T-cell (primary cell): Measurements from ENCODE around the gene PLEK. TPM values are rescaled to one million over a fixed set of nuclear protein-coding genes. Genes with fewer than 3 reads are reported as not detected.

Experiments
- ATAC-seq, 4 experiments: fragments of 200-7000 bp in 3 of 4; fragments of 150-1000 bp in 1 of 4; cut with Tn5 transposase; replicated peaks in 1 of 4; 1 replicate in 3 of 4; 2 replicates in 1 of 4; pipeline ENCODE4 v1.10.0; 2021; ENCODE audit warnings: moderate library complexity in 3 of 4, mild to moderate bottlenecking in 2 of 4, moderate number of reproducible peaks in 1 of 4
- CTCF ChIA-PET, 2 donors: fragments of 300-600 bp; sonication (Branson Sonifier 250); formaldehyde crosslinking; loops; one replicate each; lab custom pipeline; 2022; ENCODE audit warnings: antibody characterized with exemption in 2 of 2; lab: Charles Lee
- POLR2A ChIA-PET, 2 donors: fragments of 300-600 bp; sonication (Branson Sonifier 250); formaldehyde crosslinking; loops; one replicate each; lab custom pipeline; 2022; ENCODE audit warnings: antibody characterized with exemption in 2 of 2; lab: Charles Lee
- DNase-seq, 35 experiments: peaks; one replicate each; pipeline versions ENCODE4 v3.0.0 to v3.0.0-alpha.2; 2013 to 2023
- H3K27ac ChIP-seq: one replicate; pipeline ENCODE4 v1.5.1; 2013; ENCODE audit warnings: low read length
- H3K27me3 ChIP-seq, 2 experiments: replicated peaks in 1 of 2; 1 replicate in 1 of 2; 2 replicates in 1 of 2; pipeline versions ENCODE4 v1.6.1 to v1.7.0; 2013; ENCODE audit warnings: low read length in 1 of 2, mixed read lengths in 1 of 2; ENCODE audit not compliant: control insufficient read depth in 2 of 2, insufficient read depth in 2 of 2; ENCODE audit errors: extremely low read depth in 1 of 2
- H3K36me3 ChIP-seq, 2 donors: 1 replicate in 1 of 2; 2 replicates in 1 of 2; pipeline versions ENCODE4 v1.6.1 to v1.7.0; 2013; ENCODE audit warnings: low read length in 1 of 2; ENCODE audit not compliant: control insufficient read depth in 2 of 2, insufficient read depth in 1 of 2; ENCODE audit errors: extremely low read depth in 1 of 2
- H3K4me1 ChIP-seq, 2 experiments: 1 replicate in 1 of 2; 2 replicates in 1 of 2; pipeline versions ENCODE4 v1.6.1 to v1.7.0; 2013; ENCODE audit warnings: low read length in 2 of 2, mixed read lengths in 1 of 2; ENCODE audit not compliant: insufficient read depth in 2 of 2, control insufficient read depth in 1 of 2; ENCODE audit errors: extremely low read depth in 1 of 2
- H3K4me3 ChIP-seq, 2 donors: 1 replicate in 1 of 2; 2 replicates in 1 of 2; pipeline versions ENCODE4 v1.5.1 to v1.7.0; 2013; ENCODE audit warnings: mild to moderate bottlenecking in 2 of 2, low read length in 1 of 2, moderate library complexity in 1 of 2; ENCODE audit not compliant: control insufficient read depth in 1 of 2; ENCODE audit errors: extremely low read depth in 1 of 2
- H3K9me3 ChIP-seq: 2 replicates; pipeline ENCODE4 v1.7.0; 2013
- H3K27ac Mint-ChIP-seq, 2 donors: one replicate each; pipeline ENCODE4 v1.8.0; 2020 to 2021; ENCODE audit warnings: mild to moderate bottlenecking in 2 of 2, mixed read lengths in 2 of 2
- H3K27me3 Mint-ChIP-seq, 2 donors: one replicate each; pipeline ENCODE4 v1.8.0; 2021 to 2022; ENCODE audit warnings: mixed read lengths in 2 of 2
- H3K36me3 Mint-ChIP-seq: one replicate; pipeline ENCODE4 v1.8.0; 2021; ENCODE audit warnings: mixed read lengths
- H3K4me1 Mint-ChIP-seq, 3 donors: one replicate each; pipeline ENCODE4 v1.8.0; 2020 to 2022; ENCODE audit warnings: mixed read lengths in 3 of 3, mild to moderate bottlenecking in 1 of 3
- H3K4me3 Mint-ChIP-seq, 3 donors: one replicate each; pipeline ENCODE4 v1.8.0; 2020 to 2022; ENCODE audit warnings: mild to moderate bottlenecking in 3 of 3, mixed read lengths in 3 of 3, moderate library complexity in 3 of 3
- H3K9me3 Mint-ChIP-seq, 3 donors: one replicate each; pipeline ENCODE4 v1.8.0; 2020 to 2022; ENCODE audit warnings: mixed read lengths in 3 of 3
- WGBS: methylation state at CpG from one replicate; pipeline ENCODE4 v1.1.5; 2013; ENCODE audit warnings: missing lambda C conversion rate; ENCODE audit not compliant: insufficient coverage; 5-methylcytosine and 5-hydroxymethylcytosine counted together
- total RNA-seq, 35 experiments: library from RNA in 6 of 35; stranded (reverse) in 6 of 35; fragments of 120-200 nt in 1 of 35; gene quantifications; one replicate each; pipeline versions ENCODE4 v1.2.1 to v1.2.4 and lab custom pipeline; 2013 to 2026

The PLEK gene
- total RNA-seq, 5 donors from 2014 or later (not counting 1 experiment from before 2014, with no cell fraction given): 5.1 to 28.4 (median 13.6) TPM

DNA sequence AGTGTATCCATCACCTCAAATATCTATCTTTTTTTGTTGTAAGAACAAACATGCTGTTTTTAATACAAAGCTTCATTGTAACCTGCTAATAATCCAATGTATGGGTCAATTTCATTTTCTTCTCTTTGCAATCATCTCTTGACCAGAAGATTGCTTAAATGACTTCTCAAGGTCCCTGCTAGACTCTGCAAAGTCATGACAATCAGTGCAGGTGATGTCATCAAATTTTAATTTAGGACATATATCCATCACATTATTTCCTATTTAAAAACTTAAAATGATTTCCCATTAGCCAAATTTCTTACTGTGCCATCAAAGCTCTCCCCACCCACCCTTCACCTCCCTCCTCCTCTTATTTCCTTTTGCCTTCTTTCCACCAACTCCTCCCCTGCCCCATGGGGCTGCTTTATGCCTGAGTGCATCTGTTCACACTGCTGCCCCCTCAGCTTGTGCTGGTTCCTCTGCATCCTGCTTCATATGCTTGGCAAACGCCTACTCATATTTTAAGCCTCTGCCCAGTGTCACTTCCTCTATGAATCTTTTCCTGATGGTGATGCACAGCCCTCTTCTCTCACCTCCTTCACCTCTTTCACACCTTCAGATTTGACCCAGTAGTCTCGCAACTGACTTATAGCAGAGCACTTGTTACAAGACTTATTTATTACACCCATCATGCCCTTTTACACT, 20.3 kb downstream of the PLEK start:
- peak; percentile 40 to 72 (median 55) for ATAC-seq
- Mint-ChIP-seq H3K27me3 (no peaks in the 10 kb centered on the region), H3K36me3 (no peaks in the 10 kb centered on the region), H3K4me1 (peaks cover 31 to 63% (median 35%) of the 10 kb centered on the region in 3 donors), H3K27ac (peak overlapping the region in 1 of 2 donors; percentile 40), H3K9me3 (no peaks in the 10 kb centered on the region), H3K4me3 (no peak overlapping the region)
- no peak overlapping the region for H3K4me3 ChIP-seq
- ChIA-PET CTCF (no interaction called here), POLR2A (no interaction called here)
- H3K36me3 ChIP-seq: peaks cover 0 to 63% of the 10 kb centered on the region in 2 donors
- WGBS: 13% methylated on average over 1 of the region's 2 CpGs
- peaks cover 0 to 3% of the 10 kb centered on the region in 2 experiments for H3K27me3 ChIP-seq
- peak in 10 of 35 experiments; percentile 10 to 64 (median 25) for DNase-seq
- no peaks in the 10 kb centered on the region for H3K9me3 ChIP-seq
- H3K4me1 ChIP-seq: peaks cover 3 to 80% of the 10 kb centered on the region in 2 experiments
- H3K27ac ChIP-seq: peak overlapping the region; percentile 56

DNA sequence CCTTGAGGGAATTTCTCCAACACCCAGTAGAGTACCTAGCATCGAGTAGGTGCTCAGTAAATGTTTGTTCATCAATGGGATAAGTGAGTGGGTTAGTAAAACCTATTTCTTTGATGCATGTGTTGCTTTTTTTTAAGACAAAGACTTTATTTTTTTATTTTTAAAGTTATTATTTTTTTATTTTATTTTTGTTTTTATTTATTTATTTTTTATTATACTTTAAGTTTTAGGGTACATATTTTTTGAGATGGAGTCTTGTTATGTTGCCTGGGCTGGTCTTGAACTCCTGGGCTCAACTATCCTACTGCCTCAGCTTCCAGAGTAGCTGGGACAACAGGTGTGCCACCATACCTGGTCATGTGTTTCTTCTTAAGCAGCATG, 20.8 kb downstream of the PLEK start:
- H3K27ac Mint-ChIP-seq: peak overlapping the region in 1 of 2 donors; percentile 40
- ATAC-seq (no peak), DNase-seq (no peak)
- no peak overlapping the region for H3K4me3 ChIP-seq
- peaks cover 0 to 59% of the 10 kb centered on the region in 2 donors for H3K36me3 ChIP-seq
- no peaks in the 10 kb centered on the region for H3K9me3 ChIP-seq
- H3K4me3 Mint-ChIP-seq: no peak overlapping the region
- no peaks in the 10 kb centered on the region for H3K27me3 ChIP-seq
- ChIA-PET POLR2A (no interaction called here), CTCF (interaction anchor here in 1 of 2 donors (1.1 kb wide), 1 partner anchor 56 kb away, joined by 3 read pairs; no protein-coding TSS in a partner anchor)
- peaks cover 30 to 61% (median 35%) of the 10 kb centered on the region in 3 donors for H3K4me1 Mint-ChIP-seq
- no peaks in the 10 kb centered on the region for H3K27me3 Mint-ChIP-seq
- peaks cover 3 to 75% of the 10 kb centered on the region in 2 experiments for H3K4me1 ChIP-seq
- H3K27ac ChIP-seq: peak overlapping the region; percentile 56
- H3K9me3 Mint-ChIP-seq: no peaks in the 10 kb centered on the region
- WGBS: no CpG with 5 or more reads among the region's 1 CpG
- H3K36me3 Mint-ChIP-seq: peaks cover under 1% of the 10 kb centered on the region

DNA sequence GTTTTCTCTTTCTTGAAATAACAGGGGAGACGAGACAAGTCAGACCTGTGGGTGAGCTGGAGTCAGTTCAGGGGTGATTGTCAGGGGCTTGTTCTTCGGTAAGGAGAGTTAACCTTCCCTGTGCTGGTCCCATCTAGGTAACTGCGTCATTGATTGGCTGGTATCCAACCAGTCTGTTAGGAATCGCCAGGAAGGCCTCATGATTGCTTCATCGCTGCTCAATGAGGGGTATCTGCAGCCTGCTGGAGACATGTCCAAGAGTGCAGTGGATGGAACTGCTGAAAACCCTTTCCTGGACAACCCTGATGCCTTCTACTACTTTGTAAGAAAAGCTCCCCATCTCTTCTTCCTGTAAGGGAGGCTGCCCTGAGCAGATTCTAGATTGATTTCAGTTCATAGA, 21.3 kb downstream of the PLEK start:
- ChIA-PET CTCF (interaction anchor here in 1 of 2 donors (1.1 kb wide), 1 partner anchor 55 kb away, joined by 3 read pairs; no protein-coding TSS in a partner anchor), POLR2A (no interaction called here)
- H3K27ac Mint-ChIP-seq: peak overlapping the region in 1 of 2 donors; percentile 29
- peaks cover 0 to 58% of the 10 kb centered on the region in 2 donors for H3K36me3 ChIP-seq
- H3K27me3 ChIP-seq: no peaks in the 10 kb centered on the region
- H3K4me1 ChIP-seq: peaks cover 3 to 70% of the 10 kb centered on the region in 2 experiments
- H3K9me3 Mint-ChIP-seq: no peaks in the 10 kb centered on the region
- H3K27me3 Mint-ChIP-seq: no peaks in the 10 kb centered on the region
- H3K27ac ChIP-seq: peak overlapping the region; percentile 56
- no peaks in the 10 kb centered on the region for H3K9me3 ChIP-seq
- H3K4me1 Mint-ChIP-seq: peaks cover 29 to 63% (median 35%) of the 10 kb centered on the region in 3 donors
- 100% methylated on average over 3 of the region's 5 CpGs for WGBS
- H3K4me3 ChIP-seq: no peak overlapping the region
- no peak overlapping the region for H3K4me3 Mint-ChIP-seq
- ATAC-seq (no peak), DNase-seq (no peak)
- H3K36me3 Mint-ChIP-seq: peaks cover 5% of the 10 kb centered on the region

GRCh38 chr2:68387408-68388350, 22.6 kb downstream of the PLEK start:
- no peaks in the 10 kb centered on the region for H3K27me3 ChIP-seq
- ChIA-PET POLR2A (interaction anchor here in 1 of 2 donors (0.7 kb wide), 1 partner anchor 177 kb away, joined by 8 read pairs; no protein-coding TSS in a partner anchor), CTCF (no interaction called here)
- H3K9me3 ChIP-seq: no peaks in the 10 kb centered on the region
- H3K36me3 ChIP-seq: peaks cover 0 to 57% of the 10 kb centered on the region in 2 donors
- DNase-seq: peak in 2 of 35 experiments; percentile 10 to 62
- Mint-ChIP-seq H3K27ac (peak overlapping the region; percentile 77 to 89), H3K4me3 (peak overlapping the region in 2 of 3 donors; percentile 6 to 35), H3K36me3 (peaks cover 10% of the 10 kb centered on the region), H3K27me3 (no peaks in the 10 kb centered on the region), H3K9me3 (no peaks in the 10 kb centered on the region), H3K4me1 (peaks cover 29 to 71% (median 35%) of the 10 kb centered on the region in 3 donors)
- peaks cover 3 to 63% of the 10 kb centered on the region in 2 experiments for H3K4me1 ChIP-seq
- no peak overlapping the region for H3K4me3 ChIP-seq
- 53% methylated on average over 3 of the region's 5 CpGs for WGBS
- peak in 3 of 4 experiments; percentile 31 to 80 (median 55) for ATAC-seq
- peak overlapping the region; percentile 84 for H3K27ac ChIP-seq

DNA sequence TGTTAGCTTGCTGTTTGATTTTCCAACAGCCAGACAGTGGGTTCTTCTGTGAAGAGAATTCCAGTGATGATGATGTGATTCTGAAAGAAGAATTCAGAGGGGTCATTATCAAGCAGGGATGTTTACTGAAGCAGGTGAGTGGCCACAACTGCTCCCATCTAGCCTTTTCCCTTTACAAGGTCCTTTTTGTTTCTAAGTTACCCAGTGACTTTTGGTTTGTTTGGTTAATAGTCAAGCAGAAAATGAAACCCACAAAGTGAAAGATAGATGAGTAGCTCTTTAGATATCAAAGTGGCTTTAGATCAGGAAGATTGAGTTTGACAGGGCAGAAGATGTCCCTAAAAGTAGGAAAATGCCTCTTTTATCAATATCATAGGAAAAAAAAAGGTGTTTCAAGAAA, 23.3 kb downstream of the PLEK start:
- Histone ChIP-seq H3K9me3 (no peaks in the 10 kb centered on the region), H3K4me3 (no peak overlapping the region), H3K4me1 (peaks cover 3 to 62% of the 10 kb centered on the region in 2 experiments), H3K36me3 (peaks cover 0 to 61% of the 10 kb centered on the region in 2 donors), H3K27ac (peak overlapping the region; percentile 84), H3K27me3 (no peaks in the 10 kb centered on the region)
- peak overlapping the region; percentile 83 to 89 for H3K27ac Mint-ChIP-seq
- no peaks in the 10 kb centered on the region for H3K9me3 Mint-ChIP-seq
- H3K27me3 Mint-ChIP-seq: no peaks in the 10 kb centered on the region
- H3K4me1 Mint-ChIP-seq: peaks cover 29 to 68% (median 33%) of the 10 kb centered on the region in 3 donors
- H3K4me3 Mint-ChIP-seq: peak overlapping the region in 2 of 3 donors; percentile 6 to 12
- ATAC-seq (no peak), DNase-seq (no peak)
- CTCF ChIA-PET: no interaction called here
- POLR2A ChIA-PET: interaction anchor here in 1 of 2 donors (0.7 kb wide), 1 partner anchor 178 kb away, joined by 8 read pairs; no protein-coding TSS in a partner anchor
- peaks cover 10% of the 10 kb centered on the region for H3K36me3 Mint-ChIP-seq

DNA sequence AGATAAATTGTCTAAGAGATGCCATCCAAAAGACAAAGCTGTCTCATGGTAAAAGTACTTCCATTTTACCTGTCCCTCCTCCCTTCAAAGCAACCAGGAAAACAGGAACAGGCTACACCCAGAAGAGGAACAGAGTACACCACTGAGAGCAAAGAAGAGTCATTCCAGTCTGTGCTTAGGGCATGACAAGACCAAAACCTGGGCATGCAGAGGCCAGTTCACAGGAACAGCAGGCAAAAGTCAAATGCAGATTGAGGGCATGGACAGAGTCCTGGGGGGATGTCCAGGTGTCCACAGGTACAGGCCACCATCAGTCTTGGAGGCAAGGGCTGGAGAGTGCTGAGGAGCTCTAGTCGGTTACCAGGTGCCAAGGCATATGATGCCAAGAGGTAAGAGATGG, 23.7 kb downstream of the PLEK start:
- WGBS: no CpG with 5 or more reads among the region's 1 CpG
- DNase-seq (no peak), ATAC-seq (no peak)
- Mint-ChIP-seq H3K4me3 (peak overlapping the region in 2 of 3 donors; percentile 6 to 12), H3K27me3 (no peaks in the 10 kb centered on the region), H3K9me3 (no peaks in the 10 kb centered on the region), H3K36me3 (peaks cover 11% of the 10 kb centered on the region), H3K4me1 (peaks cover 29 to 64% (median 29%) of the 10 kb centered on the region in 3 donors), H3K27ac (peak overlapping the region; percentile 83 to 89)
- Histone ChIP-seq H3K27me3 (no peaks in the 10 kb centered on the region), H3K36me3 (peaks cover 0 to 61% of the 10 kb centered on the region in 2 donors), H3K4me1 (peaks cover 3 to 58% of the 10 kb centered on the region in 2 experiments), H3K9me3 (no peaks in the 10 kb centered on the region), H3K4me3 (no peak overlapping the region), H3K27ac (peak overlapping the region; percentile 84)
- POLR2A ChIA-PET: no interaction called here
- CTCF ChIA-PET: no interaction called here
